ENCODE data around the gene STX17. TPM values are rescaled to one million over a fixed set of nuclear protein-coding genes. Genes with fewer than 3 reads are reported as not detected.

STX17 gene
- total RNA-seq, 1 donor from 2014 or later = 42.6 TPM

GRCh38 chr9:100012279-100012678 is 105.8 kb downstream of the STX17 start:
- Histone ChIP-seq H3K9me3 (no peaks in the 10 kb centered on the region), H3K4me3 (no peak overlapping the region), H3K27ac (no peak overlapping the region), H3K36me3 (peaks cover 37% of the 10 kb centered on the region), H3K27me3 (no peaks in the 10 kb centered on the region), H3K4me1 (no peaks in the 10 kb centered on the region)
- DNase-seq (no peak), ATAC-seq (no peak)
- intact Hi-C loops (cut with DNase I) = no loop called here
- TF ChIP-seq, protein P1, sequence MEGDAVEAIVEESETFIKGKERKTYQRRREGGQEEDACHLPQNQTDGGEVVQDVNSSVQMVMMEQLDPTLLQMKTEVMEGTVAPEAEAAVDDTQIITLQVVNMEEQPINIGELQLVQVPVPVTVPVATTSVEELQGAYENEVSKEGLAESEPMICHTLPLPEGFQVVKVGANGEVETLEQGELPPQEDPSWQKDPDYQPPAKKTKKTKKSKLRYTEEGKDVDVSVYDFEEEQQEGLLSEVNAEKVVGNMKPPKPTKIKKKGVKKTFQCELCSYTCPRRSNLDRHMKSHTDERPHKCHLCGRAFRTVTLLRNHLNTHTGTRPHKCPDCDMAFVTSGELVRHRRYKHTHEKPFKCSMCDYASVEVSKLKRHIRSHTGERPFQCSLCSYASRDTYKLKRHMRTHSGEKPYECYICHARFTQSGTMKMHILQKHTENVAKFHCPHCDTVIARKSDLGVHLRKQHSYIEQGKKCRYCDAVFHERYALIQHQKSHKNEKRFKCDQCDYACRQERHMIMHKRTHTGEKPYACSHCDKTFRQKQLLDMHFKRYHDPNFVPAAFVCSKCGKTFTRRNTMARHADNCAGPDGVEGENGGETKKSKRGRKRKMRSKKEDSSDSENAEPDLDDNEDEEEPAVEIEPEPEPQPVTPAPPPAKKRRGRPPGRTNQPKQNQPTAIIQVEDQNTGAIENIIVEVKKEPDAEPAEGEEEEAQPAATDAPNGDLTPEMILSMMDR (IDR thresholded peaks at IDR 0.05) = no peak

GRCh38 chr9:100013573-100013972 is 107.1 kb downstream of the STX17 start:
- no peaks in the 10 kb centered on the region for H3K27me3 ChIP-seq
- no peak for ATAC-seq
- no peaks in the 10 kb centered on the region for H3K4me1 ChIP-seq
- H3K27ac ChIP-seq = no peak overlapping the region
- intact Hi-C loops (cut with DNase I) = no loop called here
- TF ChIP-seq, protein P1 (IDR thresholded peaks at IDR 0.05) = no peak
- no peak overlapping the region for H3K4me3 ChIP-seq
- DNase-seq = no peak
- no peaks in the 10 kb centered on the region for H3K9me3 ChIP-seq
- H3K36me3 ChIP-seq = peaks cover 39% of the 10 kb centered on the region

GRCh38 chr9:100014846-100015245 is 108.4 kb downstream of the STX17 start:
- ATAC-seq (no peak), DNase-seq (no peak)
- intact Hi-C loops (cut with DNase I) = no loop called here
- TF ChIP-seq, protein P1 (IDR thresholded peaks at IDR 0.05) = no peak
- Histone ChIP-seq H3K36me3 (peaks cover 49% of the 10 kb centered on the region), H3K27ac (no peak overlapping the region), H3K9me3 (no peaks in the 10 kb centered on the region), H3K27me3 (no peaks in the 10 kb centered on the region), H3K4me1 (no peaks in the 10 kb centered on the region), H3K4me3 (no peak overlapping the region)

DNA sequence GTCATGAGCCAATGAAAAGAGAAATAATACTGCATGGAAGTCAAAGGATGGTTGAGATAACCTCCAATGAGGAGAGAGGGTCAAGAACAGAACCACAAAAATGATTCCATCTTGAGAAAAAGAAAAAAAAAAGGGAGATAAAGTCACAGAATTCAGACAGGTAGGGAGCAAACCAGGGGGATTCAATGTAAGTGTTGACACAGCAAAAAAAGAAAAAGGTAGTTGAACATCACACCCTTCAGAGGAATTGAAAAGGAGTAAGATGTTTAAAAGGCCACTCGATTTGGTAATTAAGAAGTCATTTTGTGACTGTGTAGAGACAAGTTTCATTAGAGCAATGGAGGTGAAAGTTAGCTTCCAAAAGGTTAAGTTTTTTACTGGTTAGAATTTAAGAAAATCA is 113.1 kb downstream of the STX17 start:
- Histone ChIP-seq H3K27me3 (no peaks in the 10 kb centered on the region), H3K9me3 (no peaks in the 10 kb centered on the region), H3K4me3 (no peak overlapping the region), H3K4me1 (no peaks in the 10 kb centered on the region), H3K36me3 (peaks cover 41% of the 10 kb centered on the region), H3K27ac (no peak overlapping the region)
- intact Hi-C loops (cut with DNase I) = no loop called here
- ATAC-seq (no peak), DNase-seq (no peak)
- TF ChIP-seq, protein P1 (IDR thresholded peaks at IDR 0.05) = no peak

Other genes starting within 250 kb of the STX17 start
- gene NR4A3, start 84.8 kb upstream of the STX17 start, total RNA-seq = 3.8 TPM
- gene ERP44, start 192.3 kb downstream of the STX17 start, total RNA-seq = 27.0 TPM
- 22.2 TPM for gene INVS, start 192.6 kb downstream of the STX17 start, total RNA-seq

All from upper lobe of right lung (tissue), 1 donor.